Stimulated activated CD4-positive, alpha-beta T cell treated with anti-CD3 and anti-CD28 coated beads, Interleukin-2, amount 100 ng/mL, for 4 hours (primary cell): Measurements from ENCODE around the gene LRP1B.

Experiments used
- DNase-seq: peaks from one replicate; pipeline ENCODE4 v3.0.0-alpha.2; 2020; ENCODE audit warnings: low read depth

Gene LRP1B

GRCh38 chr2:141437521-141437920 is 693.3 kb downstream of the LRP1B start:
- DNase-seq, result no peak

GRCh38 chr2:141423124-141423523 is 707.7 kb downstream of the LRP1B start:
- no peak for DNase-seq

- DNase-seq, result no peak
These were observed 713.5 kb downstream of the LRP1B start for GRCh38 chr2:141417246-141417797.

- no peak for DNase-seq
These were observed 719.4 kb downstream of the LRP1B start for GRCh38 chr2:141411419-141411818.

GRCh38 chr2:141399270-141399669 is 731.5 kb downstream of the LRP1B start:
- DNase-seq, result no peak

GRCh38 chr2:141393214-141393545 is 737.6 kb downstream of the LRP1B start:
- no peak for DNase-seq

GRCh38 chr2:141392517-141393213 is 738.2 kb downstream of the LRP1B start:
- DNase-seq, result no peak

- DNase-seq, result no peak
These were observed 744.6 kb downstream of the LRP1B start for GRCh38 chr2:141386168-141386567.

- DNase-seq, result no peak
These were observed 746.1 kb downstream of the LRP1B start for GRCh38 chr2:141384676-141385075.

- DNase-seq, result no peak
These were observed 748.9 kb downstream of the LRP1B start for GRCh38 chr2:141381946-141382345.

- DNase-seq, result no peak
These were observed 750.5 kb downstream of the LRP1B start for GRCh38 chr2:141380008-141380979.

GRCh38 chr2:141364821-141365220 is 766.0 kb downstream of the LRP1B start:
- DNase-seq, result no peak

GRCh38 chr2:141362311-141362710 is 768.5 kb downstream of the LRP1B start:
- no peak for DNase-seq

- no peak for DNase-seq
These were observed 782.3 kb downstream of the LRP1B start for GRCh38 chr2:141348481-141348880.

GRCh38 chr2:141341444-141341843 is 789.4 kb downstream of the LRP1B start:
- DNase-seq, result no peak

GRCh38 chr2:141331127-141331526 is 799.7 kb downstream of the LRP1B start:
- DNase-seq, result no peak

GRCh38 chr2:141329964-141330363 is 800.9 kb downstream of the LRP1B start:
- DNase-seq, result no peak

GRCh38 chr2:141323571-141323970 is 807.2 kb downstream of the LRP1B start:
- DNase-seq, result no peak

GRCh38 chr2:141317986-141318385 is 812.8 kb downstream of the LRP1B start:
- DNase-seq, result no peak

- no peak for DNase-seq
These were observed 814.2 kb downstream of the LRP1B start for GRCh38 chr2:141316606-141317005.

- no peak for DNase-seq
These were observed 814.7 kb downstream of the LRP1B start for GRCh38 chr2:141316103-141316502.

GRCh38 chr2:141313972-141314371 is 816.8 kb downstream of the LRP1B start:
- no peak for DNase-seq

GRCh38 chr2:141311430-141311829 is 819.4 kb downstream of the LRP1B start:
- DNase-seq, result no peak
